MM.1S (cell line): Measurements from ENCODE around the gene NSFL1C.

Experiments used
- DNase-seq: peaks from one replicate; pipeline ENCODE4 v3.0.0-alpha.2; 2015
- H2AFZ ChIP-seq: fragments of 300-600 bp; sonication (generic); 2 replicates; pipeline ENCODE4 v1.6.0; 2016; ENCODE audit warnings: antibody characterized with exemption, low read length
- H3F3A ChIP-seq: fragments of 300-600 bp; sonication (generic); 2 replicates; pipeline ENCODE4 v1.6.1; 2016; ENCODE audit warnings: mild to moderate bottlenecking, antibody characterized with exemption, low read length, moderate library complexity, mixed read lengths; ENCODE audit not compliant: insufficient read depth
- H3K27ac ChIP-seq: fragments of 300-600 bp; sonication (generic); 2 replicates; pipeline ENCODE4 v1.5.1; 2016; ENCODE audit warnings: mild to moderate bottlenecking, low read length
- H3K27me3 ChIP-seq: fragments of 300-600 bp; sonication (generic); replicated peaks from 2 replicates; pipeline ENCODE4 v1.6.0; 2016; ENCODE audit warnings: low read length; ENCODE audit not compliant: insufficient read depth
- H3K36me3 ChIP-seq: fragments of 300-600 bp; sonication (generic); replicated peaks from 2 replicates; pipeline ENCODE4 v1.6.1; 2016; ENCODE audit warnings: mild to moderate bottlenecking, low read length, mixed read lengths; ENCODE audit not compliant: insufficient read depth
- H3K4me1 ChIP-seq: fragments of 300-600 bp; sonication (generic); 2 replicates; pipeline ENCODE4 v1.6.1; 2016; ENCODE audit warnings: low read length, mixed read lengths
- H3K4me2 ChIP-seq: fragments of 300-600 bp; sonication (generic); 2 replicates; pipeline ENCODE4 v1.6.0; 2016; ENCODE audit warnings: low read depth, low read length
- H3K4me3 ChIP-seq: fragments of 300-600 bp; sonication (generic); 2 replicates; pipeline ENCODE4 v1.5.1; 2016; ENCODE audit warnings: low read length, mixed read lengths
- H3K79me2 ChIP-seq: fragments of 300-600 bp; sonication (generic); 2 replicates; pipeline ENCODE4 v1.6.1; 2016; ENCODE audit warnings: mixed run types, low read length, mixed read lengths
- H3K9ac ChIP-seq: fragments of 300-600 bp; sonication (generic); 2 replicates; pipeline ENCODE4 v1.6.1; 2016; ENCODE audit warnings: low read length, mixed read lengths
- H3K9me2 ChIP-seq: fragments of 300-600 bp; sonication (generic); replicated peaks from 2 replicates; pipeline ENCODE4 v1.6.1; 2016; ENCODE audit warnings: mild to moderate bottlenecking, low read length, mixed read lengths; ENCODE audit not compliant: insufficient read depth
- H3K9me3 ChIP-seq: fragments of 300-600 bp; sonication (generic); replicated peaks from 2 replicates; pipeline ENCODE4 v1.6.1; 2016; ENCODE audit warnings: mild to moderate bottlenecking, low read length, mixed read lengths; ENCODE audit not compliant: insufficient read depth
- H4K20me1 ChIP-seq: fragments of 300-600 bp; sonication (generic); 2 replicates; pipeline ENCODE4 v1.6.1; 2016; ENCODE audit warnings: mild to moderate bottlenecking, low read length, moderate library complexity, mixed read lengths; ENCODE audit not compliant: insufficient read depth
- CTCF ChIP-seq: fragments of 300-600 bp; sonication (generic); IDR thresholded peaks from 2 replicates; pipeline ENCODE4 v1.5.1; 2016; ENCODE audit warnings: antibody characterized with exemption, low read length, mixed read lengths
- EZH2 ChIP-seq: fragments of 300-600 bp; sonication (generic); optimal IDR thresholded peaks from 2 replicates; pipeline ENCODE3; 2017; ENCODE audit warnings: low read depth, mild to moderate bottlenecking, antibody characterized with exemption, low read length, mixed read lengths
- EZH2phosphoT487 ChIP-seq: fragments of 300-600 bp; sonication (generic); IDR thresholded peaks from 2 replicates; pipeline ENCODE4 v1.6.1; 2018; ENCODE audit warnings: antibody characterized with exemption, low read length

Gene NSFL1C

GRCh38 chr20:1394686-1395085, 72.0 kb downstream of the NSFL1C start:
- Histone ChIP-seq H3K36me3 (no peaks in the 10 kb centered on the region), H3K9me3 (no peaks in the 10 kb centered on the region), H3K27ac (no peak overlapping the region), H3K9me2 (no peaks in the 10 kb centered on the region), H3K4me2 (no peak overlapping the region), H3F3A (no peaks in the 10 kb centered on the region), H3K79me2 (peaks cover 28% of the 10 kb centered on the region), H3K9ac (no peak overlapping the region), H3K27me3 (peaks cover 37% of the 10 kb centered on the region), H3K4me1 (peaks cover 14% of the 10 kb centered on the region; the same call in 1 of the 2 replicates), H4K20me1 (peaks cover 9% of the 10 kb centered on the region; the same call in 1 of the 2 replicates), H3K4me3 (no peak overlapping the region), H2AFZ (no peak overlapping the region)
- TF ChIP-seq CTCF (no peak), EZH2 (no peak), EZH2phosphoT487 (no peak)
- no peak for DNase-seq

GRCh38 chr20:1393507-1393882, 73.2 kb downstream of the NSFL1C start:
- peaks cover 14% of the 10 kb centered on the region; the same call in 1 of the 2 replicates for H3K4me1 ChIP-seq
- peak overlapping the region; percentile 96 for H3K4me2 ChIP-seq
- H2AFZ ChIP-seq = peak overlapping the region; percentile 95
- H3F3A ChIP-seq = no peaks in the 10 kb centered on the region
- no peak overlapping the region for H3K27ac ChIP-seq
- peaks cover 19% of the 10 kb centered on the region; the same call in 1 of the 2 replicates for H4K20me1 ChIP-seq
- H3K36me3 ChIP-seq = no peaks in the 10 kb centered on the region
- H3K79me2 ChIP-seq = peaks cover 40% of the 10 kb centered on the region
- H3K9me2 ChIP-seq = no peaks in the 10 kb centered on the region
- H3K27me3 ChIP-seq = peaks cover 37% of the 10 kb centered on the region
- TF ChIP-seq EZH2 (no peak), CTCF (no peak)
- H3K4me3 ChIP-seq = peak overlapping the region; percentile 96
- H3K9me3 ChIP-seq = no peaks in the 10 kb centered on the region
- no peak overlapping the region for H3K9ac ChIP-seq
- no peak for DNase-seq

- peaks cover 14% of the 10 kb centered on the region; the same call in 1 of the 2 replicates for H3K4me1 ChIP-seq
- peaks cover 46% of the 10 kb centered on the region for H3K79me2 ChIP-seq
- no peaks in the 10 kb centered on the region for H3K36me3 ChIP-seq
- no peaks in the 10 kb centered on the region for H3F3A ChIP-seq
- peak within 1 kb of the TSS; percentile 96 for H3K4me2 ChIP-seq
- H3K9me3 ChIP-seq = no peaks in the 10 kb centered on the region
- peak within 1 kb of the TSS; percentile 96 for H3K4me3 ChIP-seq
- H2AFZ ChIP-seq = peak within 1 kb of the TSS; percentile 95
- no peak within 1 kb of the TSS for H3K27ac ChIP-seq
- H4K20me1 ChIP-seq = peaks cover 19% of the 10 kb centered on the region; the same call in 1 of the 2 replicates
- H3K27me3 ChIP-seq = peaks cover 34% of the 10 kb centered on the region
- TF ChIP-seq EZH2phosphoT487 (no peak), EZH2 (no peak)
- H3K9ac ChIP-seq = peak within 1 kb of the TSS; percentile 69; the same call in 1 of the 2 replicates
- no peaks in the 10 kb centered on the region for H3K9me2 ChIP-seq
- peak; percentile 95 for DNase-seq
Observed at GRCh38 chr20:1392693-1393506, 73.7 kb downstream of the NSFL1C start, which contains the start of gene FKBP1A. Gene FKBP1A (minus strand): TSS chr20:1393054. CDS start chr20:1392998, 56 bp downstream.

- TF ChIP-seq EZH2phosphoT487 (no peak), CTCF (no peak), EZH2 (no peak)
- H3K27me3 ChIP-seq = peaks cover 30% of the 10 kb centered on the region
- H3K9me2 ChIP-seq = no peaks in the 10 kb centered on the region
- no peaks in the 10 kb centered on the region for H3K36me3 ChIP-seq
- peak overlapping the region; percentile 28 for H2AFZ ChIP-seq
- H3K9me3 ChIP-seq = no peaks in the 10 kb centered on the region
- peaks cover 19% of the 10 kb centered on the region; the same call in 1 of the 2 replicates for H4K20me1 ChIP-seq
- no peak for DNase-seq
- peak overlapping the region; percentile 90 for H3K4me2 ChIP-seq
- H3K4me1 ChIP-seq = peaks cover 14% of the 10 kb centered on the region; the same call in 1 of the 2 replicates
- peaks cover 51% of the 10 kb centered on the region for H3K79me2 ChIP-seq
- peak overlapping the region; percentile 69; the same call in 1 of the 2 replicates for H3K9ac ChIP-seq
- H3K27ac ChIP-seq = no peak overlapping the region
- peak overlapping the region; percentile 96 for H3K4me3 ChIP-seq
- no peaks in the 10 kb centered on the region for H3F3A ChIP-seq
Observed at GRCh38 chr20:1392443-1392692, 74.3 kb downstream of the NSFL1C start.
